ENCODE measurements around the gene PLAAT5.
"Not testable (repeated sequence)": the region's sequence is repeated elsewhere in the genome, so short reads cannot be mapped to it uniquely, and the experiment has no call there.

PLAAT5 gene

DNA sequence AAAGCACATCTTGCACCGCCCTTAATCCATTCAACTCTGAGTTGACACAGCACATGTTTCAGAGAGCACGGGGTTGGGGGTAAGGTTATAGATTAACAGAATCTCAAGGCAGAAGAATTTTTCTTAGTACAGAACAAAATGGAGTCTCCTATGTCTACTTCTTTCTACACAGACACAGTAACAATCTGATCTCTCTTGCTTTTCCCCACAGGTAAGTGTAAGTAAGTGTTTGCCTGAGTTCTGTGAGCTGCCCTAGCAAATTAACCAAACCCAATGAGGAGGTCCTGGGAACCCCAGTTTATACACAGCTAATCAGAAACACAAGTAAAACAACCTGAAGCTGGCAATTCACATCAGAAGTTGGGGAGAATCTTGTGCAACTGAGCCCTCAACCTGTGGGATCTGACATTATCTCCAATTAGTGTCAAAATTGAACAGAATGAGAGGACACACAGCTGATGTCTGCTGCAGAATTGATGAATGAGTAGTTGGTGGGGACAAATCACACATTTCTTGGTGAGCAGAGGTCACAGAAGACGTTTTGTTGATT is 37.8 kb upstream of the PLAAT5 start:
- not testable (repeated sequence) for H3K9me3 ChIP-seq (ENCODE audit: control insufficient read depth, low read length); H3K4me3 ChIP-seq (ENCODE audit: low read length); H3K36me3 ChIP-seq (ENCODE audit: control insufficient read depth, insufficient read depth, low read length); H3K27me3 ChIP-seq (ENCODE audit: control insufficient read depth, insufficient read depth, low read length); H3K9ac ChIP-seq (ENCODE audit: low read length)
- peaks cover 13% of the 10 kb centered on the region for H3K4me1 ChIP-seq (ENCODE audit: control insufficient read depth, insufficient read depth, low read length)

DNA sequence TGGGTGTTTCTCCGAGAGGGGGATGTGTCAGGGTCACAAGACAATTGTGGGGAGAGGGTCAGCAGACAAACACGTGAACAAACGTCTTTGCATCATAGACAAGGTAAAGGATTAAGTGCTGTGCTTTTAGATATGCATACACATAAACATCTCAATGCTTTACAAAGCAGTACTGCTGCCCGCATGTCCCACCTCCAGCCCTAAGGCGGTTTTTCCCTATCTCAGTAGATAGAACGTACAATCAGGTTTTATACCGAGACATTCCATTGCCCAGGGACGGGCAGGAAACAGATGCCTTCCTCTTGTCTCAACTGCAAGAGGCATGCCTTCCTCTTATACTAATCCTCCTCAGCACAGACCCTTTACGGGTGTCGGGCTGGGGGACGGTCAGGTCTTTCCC is 37.2 kb upstream of the PLAAT5 start:
- H3K4me3 ChIP-seq (ENCODE audit: low read length); H3K27me3 ChIP-seq (ENCODE audit: control insufficient read depth, insufficient read depth, low read length); H3K9ac ChIP-seq (ENCODE audit: low read length); H3K9me3 ChIP-seq (ENCODE audit: control insufficient read depth, low read length); H3K36me3 ChIP-seq (ENCODE audit: control insufficient read depth, insufficient read depth, low read length): not testable (repeated sequence)
- H3K4me1 ChIP-seq (ENCODE audit: control insufficient read depth, insufficient read depth, low read length), result peaks cover 15% of the 10 kb centered on the region

DNA sequence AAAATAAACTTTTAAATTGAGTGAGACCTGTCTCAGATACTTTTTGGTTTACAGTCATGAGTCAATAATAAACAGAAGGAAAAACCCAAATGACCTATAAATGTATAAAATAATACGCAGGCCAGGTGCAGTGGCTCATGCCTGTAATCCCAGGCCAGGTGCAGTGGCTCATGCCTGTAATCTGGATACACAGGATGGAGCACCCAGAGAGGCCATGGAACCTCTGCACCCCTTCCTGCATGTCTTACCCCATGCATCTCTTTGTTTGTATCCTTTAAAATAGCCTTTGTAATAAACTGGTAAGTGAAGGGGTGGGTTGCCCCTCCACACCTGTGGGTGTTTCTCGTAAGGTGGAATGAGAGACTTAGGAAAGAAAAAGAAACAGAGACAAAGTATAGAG is 36.7 kb upstream of the PLAAT5 start:
- peaks cover 15% of the 10 kb centered on the region for H3K4me1 ChIP-seq (ENCODE audit: control insufficient read depth, insufficient read depth, low read length)
- no peaks in the 10 kb centered on the region for H3K27me3 ChIP-seq (ENCODE audit: control insufficient read depth, insufficient read depth, low read length)
- no peaks in the 10 kb centered on the region for H3K9me3 ChIP-seq (ENCODE audit: control insufficient read depth, low read length)
- H3K4me3 ChIP-seq (ENCODE audit: low read length), result no peak overlapping the region
- no peak overlapping the region for H3K9ac ChIP-seq (ENCODE audit: low read length)
- no peaks in the 10 kb centered on the region for H3K36me3 ChIP-seq (ENCODE audit: control insufficient read depth, insufficient read depth, low read length)

DNA sequence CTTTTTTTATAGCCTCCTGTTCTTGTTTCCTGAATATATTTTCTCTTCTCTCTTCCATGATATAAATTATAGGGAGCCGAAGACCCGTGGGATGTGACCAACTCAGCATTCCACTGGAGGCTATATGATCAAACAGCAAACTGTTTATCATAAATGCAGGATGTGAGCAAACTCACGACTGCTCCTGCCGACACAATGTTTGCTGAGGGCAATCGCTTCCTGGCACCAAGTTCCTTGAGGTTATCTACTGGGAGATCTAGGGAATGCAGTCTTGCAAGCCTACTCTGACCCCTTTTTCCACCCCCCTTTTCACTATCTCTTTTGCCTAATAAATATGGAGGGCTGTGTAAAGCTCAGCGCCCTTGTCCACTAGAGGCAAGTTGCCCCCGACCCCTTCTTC is 32.2 kb upstream of the PLAAT5 start:
- Histone ChIP-seq H3K9me3 (ENCODE audit: control insufficient read depth, low read length) (no peaks in the 10 kb centered on the region), H3K4me3 (ENCODE audit: low read length) (no peak overlapping the region), H3K27me3 (ENCODE audit: control insufficient read depth, insufficient read depth, low read length) (no peaks in the 10 kb centered on the region), H3K4me1 (ENCODE audit: control insufficient read depth, insufficient read depth, low read length) (peaks cover 5% of the 10 kb centered on the region), H3K36me3 (ENCODE audit: control insufficient read depth, insufficient read depth, low read length) (no peaks in the 10 kb centered on the region), H3K9ac (ENCODE audit: low read length) (no peak overlapping the region)

DNA sequence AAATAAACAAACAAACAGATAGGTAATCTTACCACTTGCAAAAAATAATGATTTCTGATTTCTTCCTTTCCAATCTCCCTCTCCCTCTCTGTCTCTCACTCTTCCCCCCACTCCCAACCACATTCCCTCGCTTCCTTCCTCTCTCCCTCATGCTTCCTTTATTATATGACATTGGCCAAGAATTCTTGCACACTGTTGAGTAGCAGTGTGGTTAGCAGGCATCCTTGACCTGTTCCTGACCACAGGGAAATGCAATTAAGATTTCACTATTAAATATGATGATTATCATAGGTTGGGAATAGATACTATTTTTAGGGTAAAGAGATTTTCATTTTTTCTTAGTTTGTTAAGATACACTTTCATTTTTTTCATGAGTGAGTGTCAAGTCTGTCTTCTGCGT is 30.9 kb upstream of the PLAAT5 start:
- H3K36me3 ChIP-seq (ENCODE audit: control insufficient read depth, insufficient read depth, low read length), result no peaks in the 10 kb centered on the region
- no peaks in the 10 kb centered on the region for H3K27me3 ChIP-seq (ENCODE audit: control insufficient read depth, insufficient read depth, low read length)
- peaks cover 5% of the 10 kb centered on the region for H3K4me1 ChIP-seq (ENCODE audit: control insufficient read depth, insufficient read depth, low read length)
- no peaks in the 10 kb centered on the region for H3K9me3 ChIP-seq (ENCODE audit: control insufficient read depth, low read length)
- no peak overlapping the region for H3K9ac ChIP-seq (ENCODE audit: low read length)
- H3K4me3 ChIP-seq (ENCODE audit: low read length), result no peak overlapping the region

DNA sequence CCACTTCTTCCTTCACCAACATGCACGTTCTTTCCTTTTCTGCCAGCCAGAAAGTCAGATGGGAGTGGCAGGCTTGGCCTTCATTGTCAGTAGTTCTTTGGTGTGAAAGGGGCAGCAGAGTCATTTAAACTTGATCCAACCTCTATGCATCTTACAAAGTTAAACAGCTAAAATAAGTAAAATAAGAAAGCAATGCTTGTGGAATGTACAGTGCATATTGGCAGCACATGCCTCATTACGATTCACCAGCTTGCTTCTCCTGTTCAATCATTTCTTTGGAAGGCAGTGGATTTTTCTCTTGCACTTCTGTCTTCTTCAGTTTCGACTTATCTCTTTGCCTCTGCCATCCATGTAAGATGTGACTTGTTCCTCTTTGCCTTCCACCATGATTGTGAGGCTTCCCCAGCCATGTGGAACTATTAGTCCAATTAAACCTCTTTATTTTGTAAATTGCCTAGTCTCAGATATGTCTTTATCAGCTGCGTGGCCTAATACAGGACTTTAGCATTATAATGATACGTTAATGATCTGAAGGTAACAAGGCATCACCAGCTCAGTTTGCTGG is 29.7 kb upstream of the PLAAT5 start:
- Histone ChIP-seq H3K9ac (ENCODE audit: low read length) (no peak overlapping the region), H3K27me3 (ENCODE audit: control insufficient read depth, insufficient read depth, low read length) (no peaks in the 10 kb centered on the region), H3K9me3 (ENCODE audit: control insufficient read depth, low read length) (no peaks in the 10 kb centered on the region), H3K36me3 (ENCODE audit: control insufficient read depth, insufficient read depth, low read length) (no peaks in the 10 kb centered on the region), H3K4me3 (ENCODE audit: low read length) (no peak overlapping the region), H3K4me1 (ENCODE audit: control insufficient read depth, insufficient read depth, low read length) (peaks cover 5% of the 10 kb centered on the region)

DNA sequence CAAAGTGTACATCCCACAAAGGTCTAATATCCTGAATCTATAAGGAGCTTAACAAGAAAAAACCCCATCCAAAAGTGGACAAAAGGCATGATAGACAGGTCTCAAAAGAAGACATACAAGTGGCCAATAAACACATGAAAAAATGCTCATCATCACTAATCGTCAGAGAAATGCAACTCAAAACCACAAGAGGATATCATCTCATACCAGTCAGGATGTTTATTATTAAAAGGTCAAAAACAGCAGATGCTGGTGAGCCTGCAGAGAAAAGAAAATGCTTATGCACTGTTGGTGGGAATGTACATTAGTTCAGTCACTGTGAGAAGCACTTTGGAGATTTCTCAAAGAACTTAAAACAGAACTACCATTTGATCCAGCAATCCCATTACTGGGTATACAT is 27.6 kb upstream of the PLAAT5 start:
- Histone ChIP-seq H3K9me3 (ENCODE audit: control insufficient read depth, low read length) (no peaks in the 10 kb centered on the region), H3K27me3 (ENCODE audit: control insufficient read depth, insufficient read depth, low read length) (no peaks in the 10 kb centered on the region), H3K4me3 (ENCODE audit: low read length) (no peak overlapping the region), H3K4me1 (ENCODE audit: control insufficient read depth, insufficient read depth, low read length) (no peaks in the 10 kb centered on the region), H3K36me3 (ENCODE audit: control insufficient read depth, insufficient read depth, low read length) (no peaks in the 10 kb centered on the region), H3K9ac (ENCODE audit: low read length) (no peak overlapping the region)

DNA sequence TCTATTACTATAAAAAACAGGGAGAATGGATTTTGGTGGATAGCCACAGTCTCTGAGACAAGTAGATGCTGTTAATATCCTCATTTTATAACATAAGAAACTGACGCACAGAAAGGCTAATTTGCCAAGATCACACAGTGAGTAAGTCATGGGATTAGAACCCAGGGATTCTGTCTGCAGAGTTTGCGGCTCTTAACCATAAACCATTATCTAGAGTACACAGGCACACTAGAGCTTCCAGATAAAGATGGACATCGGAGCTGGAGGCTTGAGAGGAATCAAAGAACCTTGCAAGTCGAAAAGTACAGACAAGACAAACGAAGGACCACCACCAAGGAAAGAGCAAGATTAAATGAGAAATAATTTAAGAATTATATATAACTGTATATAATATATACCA is 26.2 kb upstream of the PLAAT5 start:
- no peaks in the 10 kb centered on the region for H3K27me3 ChIP-seq (ENCODE audit: control insufficient read depth, insufficient read depth, low read length)
- no peak overlapping the region for H3K4me3 ChIP-seq (ENCODE audit: low read length)
- H3K4me1 ChIP-seq (ENCODE audit: control insufficient read depth, insufficient read depth, low read length), result no peaks in the 10 kb centered on the region
- no peaks in the 10 kb centered on the region for H3K9me3 ChIP-seq (ENCODE audit: control insufficient read depth, low read length)
- H3K36me3 ChIP-seq (ENCODE audit: control insufficient read depth, insufficient read depth, low read length), result no peaks in the 10 kb centered on the region
- H3K9ac ChIP-seq (ENCODE audit: low read length), result no peak overlapping the region

DNA sequence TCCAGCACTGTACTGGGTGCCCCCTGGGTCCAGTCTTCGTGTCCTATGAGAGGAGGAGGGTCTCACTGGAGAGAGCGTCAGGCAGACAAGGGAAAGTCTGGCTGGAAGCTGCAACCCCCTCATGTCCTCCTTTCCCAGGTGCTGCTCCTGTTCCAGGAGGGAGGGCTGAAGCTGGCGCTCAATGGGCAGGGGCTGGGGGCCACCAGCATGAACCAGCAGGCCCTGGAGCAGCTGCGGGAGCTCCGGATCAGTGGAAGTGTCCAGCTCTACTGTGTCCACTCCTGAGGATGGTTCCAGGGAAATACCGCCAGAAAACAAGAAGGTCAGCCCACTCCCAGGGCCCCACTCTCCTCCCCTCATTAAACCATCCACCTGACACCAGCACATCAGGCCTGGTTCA is 25.1 kb upstream of the PLAAT5 start:
- Histone ChIP-seq H3K9me3 (ENCODE audit: control insufficient read depth, low read length) (no peaks in the 10 kb centered on the region), H3K36me3 (ENCODE audit: control insufficient read depth, insufficient read depth, low read length) (no peaks in the 10 kb centered on the region), H3K9ac (ENCODE audit: low read length) (no peak overlapping the region), H3K4me3 (ENCODE audit: low read length) (no peak overlapping the region), H3K4me1 (ENCODE audit: control insufficient read depth, insufficient read depth, low read length) (no peaks in the 10 kb centered on the region), H3K27me3 (ENCODE audit: control insufficient read depth, insufficient read depth, low read length) (no peaks in the 10 kb centered on the region)

DNA sequence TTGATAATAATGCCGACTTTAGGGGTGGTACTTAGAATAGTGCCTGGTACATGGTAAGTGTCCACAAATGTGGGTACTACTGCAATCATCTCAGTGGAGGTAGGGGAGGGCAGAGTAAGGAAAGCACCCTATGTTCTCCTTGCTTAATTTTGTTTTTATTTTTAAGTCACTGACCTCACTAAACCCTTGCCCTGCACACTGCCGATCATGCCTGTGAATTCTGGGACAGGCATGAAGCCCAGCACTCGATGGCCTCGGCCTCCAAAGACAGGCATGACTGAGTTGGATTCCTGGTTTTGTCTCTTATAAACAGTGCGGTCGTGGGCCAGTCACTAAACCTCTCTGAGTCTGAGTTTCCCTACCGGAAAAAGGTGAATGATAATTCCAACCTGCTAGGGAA is 21.8 kb upstream of the PLAAT5 start:
- Histone ChIP-seq H3K4me1 (ENCODE audit: control insufficient read depth, insufficient read depth, low read length) (peaks cover 7% of the 10 kb centered on the region), H3K27me3 (ENCODE audit: control insufficient read depth, insufficient read depth, low read length) (no peaks in the 10 kb centered on the region), H3K36me3 (ENCODE audit: control insufficient read depth, insufficient read depth, low read length) (no peaks in the 10 kb centered on the region), H3K9ac (ENCODE audit: low read length) (no peak overlapping the region), H3K9me3 (ENCODE audit: control insufficient read depth, low read length) (no peaks in the 10 kb centered on the region), H3K4me3 (ENCODE audit: low read length) (no peak overlapping the region)

DNA sequence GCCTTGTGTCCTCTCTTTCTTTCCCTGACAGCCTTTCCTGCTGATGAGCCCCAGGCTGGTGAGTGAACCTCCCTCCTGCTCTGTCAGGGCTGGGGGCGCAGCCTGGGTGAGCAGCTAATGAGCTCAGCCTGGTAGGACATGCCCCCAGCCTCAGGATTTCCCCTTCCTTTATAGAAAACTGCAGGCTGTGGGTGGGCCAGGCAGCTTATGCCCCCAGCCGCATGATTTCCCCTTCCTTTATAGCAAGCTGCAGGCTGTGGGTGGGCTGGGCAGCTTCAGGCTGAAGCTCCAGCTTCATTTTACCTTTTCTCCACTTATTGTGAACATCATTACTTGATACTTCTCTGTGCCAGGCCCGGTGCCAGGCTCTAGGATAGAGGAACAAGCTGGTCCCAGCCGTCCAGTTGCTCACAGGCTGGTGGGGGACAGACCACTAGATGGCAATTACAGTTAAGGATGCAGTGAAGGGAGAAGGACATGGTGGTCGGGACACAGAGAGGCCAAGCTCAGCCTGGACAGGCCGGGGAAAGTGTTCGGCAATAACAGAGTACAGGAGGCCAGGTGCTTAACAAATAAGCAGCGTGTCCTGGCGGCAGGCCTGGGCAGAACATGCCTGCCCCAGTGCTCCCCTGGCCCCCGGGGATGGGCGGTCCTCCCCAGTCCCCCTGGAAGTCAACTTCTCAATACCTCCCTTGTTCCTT is 20.2 kb upstream of the PLAAT5 start:
- H3K9me3 ChIP-seq (ENCODE audit: control insufficient read depth, low read length), result no peaks in the 10 kb centered on the region
- H3K36me3 ChIP-seq (ENCODE audit: control insufficient read depth, insufficient read depth, low read length), result no peaks in the 10 kb centered on the region
- H3K27me3 ChIP-seq (ENCODE audit: control insufficient read depth, insufficient read depth, low read length), result no peaks in the 10 kb centered on the region
- no peak overlapping the region for H3K4me3 ChIP-seq (ENCODE audit: low read length)
- no peak overlapping the region for H3K9ac ChIP-seq (ENCODE audit: low read length)
- peaks cover 7% of the 10 kb centered on the region for H3K4me1 ChIP-seq (ENCODE audit: control insufficient read depth, insufficient read depth, low read length)

DNA sequence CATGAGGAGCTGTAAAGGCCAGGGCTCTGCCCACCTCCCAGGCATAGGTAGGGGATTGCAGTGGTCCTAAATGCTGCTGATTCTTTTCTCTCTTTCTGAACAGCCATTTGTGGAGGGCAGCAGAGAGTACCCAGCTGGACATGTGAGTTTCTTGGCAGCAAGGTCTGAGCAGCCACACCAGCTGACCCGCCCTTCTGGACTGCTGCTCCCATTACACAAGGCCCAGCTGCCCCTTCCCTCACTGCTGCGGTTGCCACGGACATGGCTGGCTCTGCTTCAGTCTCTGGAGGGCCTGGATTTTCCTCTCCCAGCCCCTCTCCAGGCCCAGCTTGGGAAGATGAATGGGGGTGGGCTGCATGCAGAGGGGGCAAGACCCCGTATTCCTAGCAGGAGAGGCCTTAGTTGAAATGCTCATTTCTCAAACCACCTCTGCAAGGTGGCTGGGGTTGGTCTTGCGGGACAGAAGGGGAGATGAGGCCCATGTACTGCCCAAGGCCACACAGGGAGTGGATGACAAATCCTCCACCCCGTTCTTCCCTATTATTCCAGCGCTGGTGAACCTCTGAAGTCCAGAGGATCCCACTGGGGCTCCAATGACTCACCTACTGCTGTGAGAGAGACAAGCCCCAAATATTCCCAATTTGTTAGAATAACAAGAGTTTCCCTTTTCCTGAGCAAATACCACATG is 19.5 kb upstream of the PLAAT5 start:
- Histone ChIP-seq H3K27me3 (ENCODE audit: control insufficient read depth, insufficient read depth, low read length) (no peaks in the 10 kb centered on the region), H3K9ac (ENCODE audit: low read length) (peak overlapping the region; percentile 14), H3K9me3 (ENCODE audit: control insufficient read depth, low read length) (no peaks in the 10 kb centered on the region), H3K4me1 (ENCODE audit: control insufficient read depth, insufficient read depth, low read length) (peaks cover 13% of the 10 kb centered on the region), H3K36me3 (ENCODE audit: control insufficient read depth, insufficient read depth, low read length) (no peaks in the 10 kb centered on the region), H3K4me3 (ENCODE audit: low read length) (no peak overlapping the region)

Data from mucosa of stomach (tissue), 1 donor.